Thoracic aorta (tissue), 2 donors: ENCODE measurements around the gene CRYBB1. TPM values are rescaled to one million over a fixed set of nuclear protein-coding genes. Genes with fewer than 3 reads are reported as not detected.

Experiments used
- ATAC-seq: fragments of 150-250 bp; one replicate; pipeline ENCODE4 v1.8.0; 2017; ENCODE audit warnings: low read depth; ENCODE audit not compliant: insufficient number of reproducible peaks, low FRiP score
- DNase-seq: peaks from one replicate; pipeline ENCODE4 v3.0.0-alpha.2; 2020; ENCODE audit warnings: low spot score
- H3K27ac ChIP-seq, 2 donors: fragments of 200-600 bp; sonication (generic); 1 replicate in 1 of 2; 2 replicates in 1 of 2; pipeline ENCODE4 v1.5.1; 2016; ENCODE audit warnings: mild to moderate bottlenecking in 2 of 2, moderate library complexity in 2 of 2
- H3K27me3 ChIP-seq: fragments of 200-600 bp; sonication (generic); replicated peaks from 2 replicates; pipeline ENCODE4 v1.6.0; 2016; ENCODE audit warnings: mild to moderate bottlenecking; ENCODE audit not compliant: insufficient read depth
- H3K36me3 ChIP-seq: fragments of 200-600 bp; sonication (generic); one replicate; pipeline ENCODE4 v1.5.1; 2016
- H3K4me1 ChIP-seq, 2 donors: fragments of 200-600 bp; sonication (generic); 1 replicate in 1 of 2; 2 replicates in 1 of 2; pipeline versions ENCODE4 v1.5.1 to v1.6.0; 2016; ENCODE audit warnings: low read depth in 2 of 2, mild to moderate bottlenecking in 1 of 2; ENCODE audit not compliant: control insufficient read depth in 1 of 2
- H3K4me3 ChIP-seq: fragments of 200-600 bp; sonication (generic); 2 replicates; pipeline ENCODE4 v1.5.1; 2016; ENCODE audit warnings: mild to moderate bottlenecking
- H3K9me3 ChIP-seq: fragments of 200-600 bp; sonication (generic); 2 replicates; pipeline ENCODE4 v1.5.1; 2016
- total RNA-seq, 2 donors: library from RNA; depleted of rRNA; stranded (reverse); fragments of >200 nt; gene quantifications; one replicate each; pipeline versions ENCODE4 v1.1.0 to v1.2.3, GENCODE V29; 2016
- TF ChIP-seq, protein P1 (sequence below): fragments of 200-600 bp; sonication (generic); IDR thresholded peaks from one replicate; pipeline ENCODE4 v1.5.1; 2019; ENCODE audit warnings: antibody characterized with exemption

CRYBB1 gene
- total RNA-seq, 2 donors from 2014 or later: 0.71 to 2.6 TPM

DNA sequence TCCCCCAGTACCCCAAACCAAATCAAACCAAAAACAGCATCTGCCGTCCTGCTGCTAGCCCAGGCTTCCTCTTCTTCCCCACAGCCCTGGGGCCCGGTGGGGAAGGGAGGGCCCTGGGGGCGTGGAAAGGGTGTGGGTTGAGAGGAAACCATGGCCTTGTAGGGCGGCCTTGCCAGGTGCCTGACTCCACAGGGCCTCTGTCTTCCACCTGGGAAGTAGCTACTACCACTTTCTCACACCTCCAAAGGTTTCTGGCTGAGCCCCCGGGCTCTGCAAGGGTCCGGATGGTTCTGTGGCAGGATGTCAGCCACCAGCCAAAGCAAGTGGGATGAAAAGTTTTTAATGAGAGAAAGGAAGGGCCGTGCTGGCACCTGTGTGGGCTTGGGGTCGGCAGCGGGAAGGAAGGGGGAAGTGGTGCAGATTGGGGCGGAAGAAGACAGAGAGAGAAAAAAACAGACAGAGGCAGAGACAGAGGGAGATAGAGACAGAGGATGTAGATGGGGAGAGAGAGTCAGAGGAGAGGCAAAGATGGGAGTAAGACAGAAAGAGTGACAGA is 38.4 kb downstream of the CRYBB1 start:
- Histone ChIP-seq H3K4me3 (no peak overlapping the region), H3K4me1 (no peaks in the 10 kb centered on the region), H3K27ac (no peak overlapping the region), H3K27me3 (no peaks in the 10 kb centered on the region), H3K9me3 (no peaks in the 10 kb centered on the region), H3K36me3 (no peaks in the 10 kb centered on the region)
- TF ChIP-seq, protein P1, sequence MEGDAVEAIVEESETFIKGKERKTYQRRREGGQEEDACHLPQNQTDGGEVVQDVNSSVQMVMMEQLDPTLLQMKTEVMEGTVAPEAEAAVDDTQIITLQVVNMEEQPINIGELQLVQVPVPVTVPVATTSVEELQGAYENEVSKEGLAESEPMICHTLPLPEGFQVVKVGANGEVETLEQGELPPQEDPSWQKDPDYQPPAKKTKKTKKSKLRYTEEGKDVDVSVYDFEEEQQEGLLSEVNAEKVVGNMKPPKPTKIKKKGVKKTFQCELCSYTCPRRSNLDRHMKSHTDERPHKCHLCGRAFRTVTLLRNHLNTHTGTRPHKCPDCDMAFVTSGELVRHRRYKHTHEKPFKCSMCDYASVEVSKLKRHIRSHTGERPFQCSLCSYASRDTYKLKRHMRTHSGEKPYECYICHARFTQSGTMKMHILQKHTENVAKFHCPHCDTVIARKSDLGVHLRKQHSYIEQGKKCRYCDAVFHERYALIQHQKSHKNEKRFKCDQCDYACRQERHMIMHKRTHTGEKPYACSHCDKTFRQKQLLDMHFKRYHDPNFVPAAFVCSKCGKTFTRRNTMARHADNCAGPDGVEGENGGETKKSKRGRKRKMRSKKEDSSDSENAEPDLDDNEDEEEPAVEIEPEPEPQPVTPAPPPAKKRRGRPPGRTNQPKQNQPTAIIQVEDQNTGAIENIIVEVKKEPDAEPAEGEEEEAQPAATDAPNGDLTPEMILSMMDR: no peak
- DNase-seq (no peak), ATAC-seq (no peak)

DNA sequence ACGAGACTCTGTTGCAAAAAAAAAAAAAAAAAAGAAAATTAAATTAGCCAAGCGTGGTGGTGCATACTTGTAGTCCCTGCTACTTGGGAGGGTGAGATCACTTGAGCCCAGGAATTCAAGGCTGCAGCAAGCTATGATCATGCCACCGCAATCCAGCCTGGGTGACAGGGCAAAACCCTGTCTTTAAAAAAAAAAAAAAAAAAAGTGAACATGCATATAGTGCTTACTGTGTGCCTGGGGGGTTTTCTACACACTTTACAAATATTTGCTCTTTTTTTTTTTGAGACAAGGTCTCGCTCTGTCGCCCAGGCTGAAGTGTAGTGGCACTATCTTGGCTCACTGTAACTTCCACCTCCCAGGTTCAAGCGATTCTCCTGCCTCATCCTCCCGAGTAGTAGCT is 40.7 kb downstream of the CRYBB1 start:
- Histone ChIP-seq H3K27me3 (no peaks in the 10 kb centered on the region), H3K9me3 (no peaks in the 10 kb centered on the region), H3K4me3 (no peak overlapping the region), H3K27ac (no peak overlapping the region), H3K4me1 (no peaks in the 10 kb centered on the region), H3K36me3 (no peaks in the 10 kb centered on the region)
- DNase-seq (no peak), ATAC-seq (no peak)
- TF ChIP-seq, protein P1: no peak

DNA sequence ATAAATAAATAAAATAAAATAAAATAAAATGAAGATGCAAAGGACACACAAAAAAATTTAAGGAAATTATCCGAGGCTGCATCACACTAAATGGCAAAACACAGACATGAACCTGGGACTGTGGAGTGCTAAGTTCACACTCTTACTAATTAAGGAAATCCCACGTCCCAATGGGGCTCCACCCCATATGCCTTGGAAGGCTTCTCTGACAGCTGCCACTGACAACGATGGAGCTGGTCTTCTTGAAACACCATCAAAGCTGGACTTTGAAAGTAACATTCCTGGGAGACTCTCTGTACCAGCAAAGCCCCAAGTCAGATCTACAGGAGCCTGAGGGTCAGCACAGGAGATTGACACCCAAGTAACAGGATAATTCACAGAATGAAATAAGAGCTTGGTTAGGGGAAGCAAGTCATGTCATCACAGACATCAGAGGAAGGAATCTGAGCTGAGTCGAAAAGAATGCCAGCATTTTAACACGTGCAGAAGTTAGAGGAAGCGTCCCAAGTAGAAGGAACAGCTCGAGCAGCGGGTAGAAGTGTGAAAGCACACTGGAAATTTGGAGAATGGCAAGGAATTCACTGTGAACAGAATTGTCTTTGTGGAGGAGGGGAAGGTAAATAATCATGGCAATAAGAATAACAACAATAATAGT is 41.7 kb downstream of the CRYBB1 start:
- Histone ChIP-seq H3K4me1 (no peaks in the 10 kb centered on the region), H3K27ac (no peak overlapping the region), H3K36me3 (no peaks in the 10 kb centered on the region), H3K27me3 (no peaks in the 10 kb centered on the region), H3K9me3 (no peaks in the 10 kb centered on the region), H3K4me3 (no peak overlapping the region)
- DNase-seq: no peak
- ATAC-seq: no peak
- TF ChIP-seq, protein P1: no peak

DNA sequence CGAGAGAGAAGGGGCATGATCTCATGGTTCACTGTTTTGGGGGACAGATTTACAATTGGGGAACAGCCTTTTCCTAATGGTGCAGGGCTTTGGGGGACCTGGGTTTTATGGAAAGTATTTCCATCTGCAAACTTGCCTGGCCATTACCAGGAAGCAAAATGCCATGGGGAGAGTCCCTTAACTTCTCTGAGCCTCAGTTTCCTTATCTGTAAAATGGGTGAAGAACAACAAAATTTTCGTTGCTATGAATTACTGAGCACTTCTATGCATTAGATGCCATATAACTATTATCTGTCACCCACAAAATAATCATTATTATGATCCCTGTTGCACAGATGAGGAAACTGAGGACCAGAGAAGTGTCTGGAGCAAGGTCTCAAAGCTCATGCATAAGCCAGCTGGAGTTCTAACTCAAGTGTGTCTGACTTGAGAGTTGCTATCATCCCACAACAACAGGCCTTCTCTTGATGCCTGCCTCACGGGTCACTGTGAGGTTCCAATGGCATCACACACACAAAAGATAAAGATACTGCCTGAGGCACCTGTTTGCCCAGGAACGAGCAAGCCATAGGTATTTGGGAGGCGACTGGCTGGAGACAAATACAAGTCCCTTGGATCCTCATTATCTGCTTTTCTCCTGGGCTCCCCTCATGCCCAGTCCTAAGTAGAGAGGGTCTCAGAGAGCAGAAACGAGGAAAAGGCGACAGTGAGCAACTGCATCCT is 43.7 kb downstream of the CRYBB1 start:
- Histone ChIP-seq H3K4me3 (no peak overlapping the region), H3K36me3 (no peaks in the 10 kb centered on the region), H3K4me1 (no peaks in the 10 kb centered on the region), H3K9me3 (no peaks in the 10 kb centered on the region), H3K27me3 (no peaks in the 10 kb centered on the region), H3K27ac (no peak overlapping the region)
- DNase-seq (no peak), ATAC-seq (no peak)
- TF ChIP-seq, protein P1: no peak

DNA sequence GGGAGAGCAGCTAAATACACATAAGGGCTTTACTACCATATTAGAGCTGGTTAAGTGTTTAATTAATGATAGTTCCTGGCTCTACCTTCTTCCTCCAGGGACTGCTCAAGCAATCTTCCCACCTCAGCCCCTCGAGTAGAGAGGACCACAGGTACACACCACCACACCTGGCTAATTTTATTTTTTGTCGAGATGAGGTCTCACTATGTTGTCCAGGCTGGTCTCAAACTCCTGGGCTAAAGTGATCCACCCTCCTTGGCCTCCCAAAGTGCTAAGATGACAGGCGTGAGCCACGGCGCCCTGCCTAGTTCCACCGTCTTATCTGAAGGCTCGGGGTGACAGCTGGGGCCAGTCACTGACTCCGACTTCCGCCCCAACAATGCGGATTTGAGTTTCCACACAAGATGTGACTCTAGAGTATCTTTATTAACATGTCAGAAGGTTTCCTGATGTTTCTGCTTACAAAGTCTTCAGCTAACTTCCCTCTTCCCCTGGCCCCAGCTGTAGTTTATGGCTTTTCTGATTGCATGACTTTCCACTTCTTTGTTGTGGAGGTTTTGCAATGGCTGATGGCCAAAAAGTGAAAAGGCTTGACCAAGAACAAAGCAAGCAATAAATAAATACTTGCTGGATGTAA is 44.7 kb downstream of the CRYBB1 start:
- no peaks in the 10 kb centered on the region for H3K36me3 ChIP-seq
- no peak overlapping the region for H3K4me3 ChIP-seq
- H3K27ac ChIP-seq: no peak overlapping the region
- no peak for DNase-seq
- no peaks in the 10 kb centered on the region for H3K4me1 ChIP-seq
- TF ChIP-seq, protein P1: no peak
- ATAC-seq: no peak
- H3K27me3 ChIP-seq: no peaks in the 10 kb centered on the region
- H3K9me3 ChIP-seq: no peaks in the 10 kb centered on the region
